ENCODE measurements around the gene CRX. TPM values are rescaled to one million over a fixed set of nuclear protein-coding genes. Genes with fewer than 3 reads are reported as not detected.
"Not testable (repeated sequence)": the region's sequence is repeated elsewhere in the genome, so short reads cannot be mapped to it uniquely, and the experiment has no call there.

CRX gene
- total RNA-seq, 2 donors from 2014 or later: 0.44 to 0.66 TPM

GRCh38 chr19:47859838-47860237 lies 38.1 kb downstream of the CRX start:
- not testable (repeated sequence) for H3K9ac ChIP-seq (ENCODE audit: extremely low read depth, low read length, poor library complexity, severe bottlenecking); H3K27me3 Mint-ChIP-seq (ENCODE audit: insufficient read depth); H3K9me3 Mint-ChIP-seq; H3K4me3 ChIP-seq (ENCODE audit: low read length); H3K4me3 Mint-ChIP-seq; H3K27ac Mint-ChIP-seq; DNase-seq; H3K36me3 ChIP-seq (ENCODE audit: control insufficient read depth, insufficient read depth, low read length); H3K27me3 ChIP-seq (ENCODE audit: control insufficient read depth, insufficient read depth, low read length, poor library complexity, severe bottlenecking); H3K27ac ChIP-seq (ENCODE audit: low read depth, low read length); H3K4me1 ChIP-seq (ENCODE audit: control insufficient read depth, insufficient read depth, low read length); H3K9me3 ChIP-seq (ENCODE audit: control insufficient read depth, low read length); H3K4me1 Mint-ChIP-seq; H3K36me3 Mint-ChIP-seq (ENCODE audit: low read depth)
- WGBS, 2 experiments (ENCODE audit: insufficient coverage in 1 of 2, insufficient read length in 1 of 2): 100% methylated on average over 3 of the region's 17 CpGs; no CpG with 5 or more reads in 1 of the 2 experiments

GRCh38 chr19:47860602-47861297 lies 39.0 kb downstream of the CRX start:
- TF ChIP-seq CTCF (conservative IDR thresholded peaks at IDR 0.05): no peak
- Histone ChIP-seq H3K36me3 (ENCODE audit: control insufficient read depth, insufficient read depth, low read length) (no peaks in the 10 kb centered on the region), H3K9me3 (ENCODE audit: control insufficient read depth, low read length) (no peaks in the 10 kb centered on the region), H3K4me1 (ENCODE audit: control insufficient read depth, insufficient read depth, low read length) (no peaks in the 10 kb centered on the region), H3K4me3 (ENCODE audit: low read length) (no peak overlapping the region), H3K27me3 (ENCODE audit: control insufficient read depth, insufficient read depth, low read length, poor library complexity, severe bottlenecking) (no peaks in the 10 kb centered on the region), H3K9ac (ENCODE audit: extremely low read depth, low read length, poor library complexity, severe bottlenecking) (no peak overlapping the region), H3K27ac (ENCODE audit: low read depth, low read length) (no peak overlapping the region)
- Mint-ChIP-seq H3K27ac (no peak overlapping the region), H3K4me1 (peaks cover 9% of the 10 kb centered on the region), H3K4me3 (no peak overlapping the region), H3K9me3 (peaks cover 1% of the 10 kb centered on the region), H3K36me3 (ENCODE audit: low read depth) (no peaks in the 10 kb centered on the region), H3K27me3 (ENCODE audit: insufficient read depth) (no peaks in the 10 kb centered on the region)
- WGBS, 2 experiments (ENCODE audit: insufficient coverage in 1 of 2, insufficient read length in 1 of 2): 91 to 98% methylated on average over 11 to 22 of the region's 34 CpGs
- no peak for DNase-seq

- no peak for TF ChIP-seq CTCF (conservative IDR thresholded peaks at IDR 0.05)
- no peak for DNase-seq
- Histone ChIP-seq H3K4me1 (ENCODE audit: control insufficient read depth, insufficient read depth, low read length) (no peaks in the 10 kb centered on the region), H3K9ac (ENCODE audit: extremely low read depth, low read length, poor library complexity, severe bottlenecking) (no peak overlapping the region), H3K4me3 (ENCODE audit: low read length) (no peak overlapping the region), H3K27ac (ENCODE audit: low read depth, low read length) (no peak overlapping the region), H3K9me3 (ENCODE audit: control insufficient read depth, low read length) (no peaks in the 10 kb centered on the region), H3K27me3 (ENCODE audit: control insufficient read depth, insufficient read depth, low read length, poor library complexity, severe bottlenecking) (no peaks in the 10 kb centered on the region), H3K36me3 (ENCODE audit: control insufficient read depth, insufficient read depth, low read length) (no peaks in the 10 kb centered on the region)
- Mint-ChIP-seq H3K36me3 (ENCODE audit: low read depth) (no peaks in the 10 kb centered on the region), H3K27me3 (ENCODE audit: insufficient read depth) (no peaks in the 10 kb centered on the region), H3K27ac (no peak overlapping the region), H3K9me3 (peaks cover 1% of the 10 kb centered on the region), H3K4me1 (peaks cover 9% of the 10 kb centered on the region), H3K4me3 (no peak overlapping the region)
- WGBS, 2 experiments (ENCODE audit: insufficient coverage in 1 of 2, insufficient read length in 1 of 2): 93 to 100% methylated on average over 2 to 4 of the region's 5 CpGs
Measured at GRCh38 chr19:47861630-47862029, 39.9 kb downstream of the CRX start.
